GM19240 (cell line): Measurements from ENCODE around the gene ITCH.
A peak's percentile ranks its signal among the peaks of the same experiment; 100 is the strongest.
"Not testable (repeated sequence)": the region's sequence is repeated elsewhere in the genome, so short reads cannot be mapped to it uniquely, and the experiment has no call there.

Source experiments
- DNase-seq: peaks from one replicate; pipeline ENCODE4 v3.0.0; 2011; ENCODE audit warnings: low spot score; ENCODE audit not compliant: insufficient read length

The ITCH gene

GRCh38 chr20:34377072-34377847 lies 14.2 kb downstream of the ITCH start:
- no peak for DNase-seq

- DNase-seq, result no peak
These were observed 19.1 kb downstream of the ITCH start for GRCh38 chr20:34382174-34382573.

GRCh38 chr20:34382877-34383455 lies 19.9 kb downstream of the ITCH start:
- not testable (repeated sequence) for DNase-seq

DNA sequence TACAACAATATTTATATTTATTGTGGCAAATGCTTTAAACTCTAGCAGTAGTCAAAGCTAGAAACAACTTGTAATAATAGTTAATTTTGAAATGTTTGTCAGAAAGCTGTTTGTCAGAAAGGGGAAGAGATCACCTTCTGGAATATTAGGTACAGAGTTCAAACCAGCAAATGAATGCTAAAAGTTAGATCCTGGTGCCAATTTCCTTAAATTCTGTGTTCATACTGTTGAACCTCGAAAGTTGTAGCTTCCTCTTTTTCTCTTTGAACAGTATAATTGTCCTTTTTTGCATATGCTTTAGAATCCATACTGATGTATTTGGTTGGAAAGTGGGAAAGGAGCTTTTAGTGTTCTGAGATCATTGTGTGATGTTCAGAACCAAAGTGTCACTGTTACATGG lies 22.4 kb downstream of the ITCH start:
- DNase-seq, result no peak

GRCh38 chr20:34388000-34388399 lies 24.9 kb downstream of the ITCH start:
- DNase-seq, result no peak

DNA sequence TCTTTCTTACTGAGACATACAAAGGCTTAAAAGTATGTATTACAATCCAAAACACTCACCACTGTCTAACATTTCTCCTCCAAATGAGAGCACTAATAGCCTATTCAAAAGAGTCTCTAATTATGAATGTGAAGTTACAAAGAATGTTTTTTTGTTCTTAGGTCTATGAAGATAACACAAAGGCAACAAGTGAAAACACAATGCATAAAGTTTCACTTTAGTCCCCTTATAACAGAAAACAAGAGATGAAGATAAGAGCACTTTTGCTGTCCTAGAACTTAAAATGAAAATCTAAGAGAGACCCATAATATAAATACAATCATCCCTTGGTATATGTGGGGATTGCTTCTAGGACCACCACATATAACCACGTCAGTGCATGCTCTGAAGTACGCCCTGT lies 25.6 kb downstream of the ITCH start:
- no peak for DNase-seq

DNA sequence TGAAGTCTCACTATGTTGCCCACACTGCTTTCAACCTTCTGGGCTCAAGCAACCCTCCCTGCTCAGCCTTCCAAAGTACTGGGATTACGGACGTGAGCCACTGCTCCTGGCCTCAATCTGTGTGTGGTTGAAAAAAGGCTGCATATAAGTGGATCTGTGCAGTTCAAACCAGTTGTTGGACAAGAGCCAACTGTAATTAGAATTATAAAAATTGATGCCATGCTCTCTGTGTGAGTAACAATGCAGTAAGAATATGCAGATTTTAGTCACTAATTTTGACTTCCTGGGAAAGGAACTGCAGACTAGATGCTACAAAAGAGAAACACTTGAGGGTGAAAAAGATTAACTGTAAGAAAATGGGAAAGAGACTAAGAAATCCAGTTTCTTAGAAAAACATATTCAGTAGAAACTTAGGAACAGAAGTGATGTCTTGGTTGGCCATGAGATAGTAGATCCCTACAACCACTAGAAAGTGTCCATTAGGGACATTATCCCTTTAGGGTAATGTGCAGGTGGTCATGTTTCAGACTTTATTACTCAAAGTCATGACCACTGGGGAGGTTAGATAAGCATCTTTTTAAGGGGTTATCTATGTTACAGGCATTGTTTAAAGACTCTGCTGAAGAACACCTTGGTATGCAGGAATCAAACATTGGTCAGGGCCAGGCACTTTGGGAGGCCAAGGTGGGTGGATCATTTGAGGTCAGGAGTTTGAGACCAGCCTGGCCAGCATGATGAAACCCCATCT lies 26.3 kb downstream of the ITCH start:
- DNase-seq, result no peak

DNA sequence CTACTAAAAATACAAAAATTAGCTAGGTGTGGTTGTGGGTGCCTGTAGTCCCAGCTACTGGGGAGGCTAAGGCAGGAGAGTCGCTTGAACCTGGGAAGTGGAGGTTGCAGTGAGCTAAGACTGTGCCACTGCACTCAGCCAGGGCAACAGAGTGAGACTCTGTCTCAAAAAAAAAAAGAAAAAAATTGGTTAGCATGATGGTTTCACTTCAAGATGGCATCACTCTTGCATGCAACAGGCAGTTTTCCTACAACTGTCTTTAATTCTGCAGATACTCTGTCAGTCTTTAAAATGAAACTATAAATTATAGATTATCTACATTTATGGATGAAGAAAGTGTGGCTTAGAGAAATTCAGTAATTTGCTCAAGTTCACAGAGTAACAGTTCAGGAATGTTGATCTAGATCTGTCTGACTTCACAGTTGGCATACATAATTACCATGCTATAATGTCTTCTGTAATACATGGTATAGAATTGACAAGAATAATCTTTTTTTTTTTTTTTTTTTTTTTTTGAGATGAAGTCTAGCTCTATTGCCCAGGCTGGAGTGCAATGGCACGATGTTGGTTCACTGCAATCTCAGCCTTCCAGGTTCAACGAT lies 27.0 kb downstream of the ITCH start:
- no peak for DNase-seq

- no peak for DNase-seq
These were observed 33.3 kb downstream of the ITCH start for GRCh38 chr20:34396408-34396807.

GRCh38 chr20:34397096-34397495 lies 34.0 kb downstream of the ITCH start:
- DNase-seq, result no peak

DNA sequence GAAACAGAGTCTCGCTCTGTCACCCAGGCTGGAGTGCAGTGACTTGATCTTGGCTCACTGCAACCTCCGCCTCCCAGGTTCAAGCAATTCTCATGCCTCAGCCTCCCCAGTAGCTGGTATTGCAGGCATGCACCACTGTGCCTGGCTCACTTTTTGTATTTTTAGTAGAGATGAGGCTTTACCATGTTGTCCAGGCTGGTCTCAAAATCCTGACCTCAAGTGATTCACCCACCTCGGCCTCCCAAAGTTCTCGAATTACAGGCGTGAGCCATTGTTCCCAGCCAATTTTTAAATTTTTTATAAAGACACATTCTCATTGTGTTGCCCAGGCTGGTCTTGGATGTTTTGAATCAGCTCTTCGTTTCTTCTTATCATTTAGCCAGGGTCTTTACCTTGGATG lies 37.7 kb downstream of the ITCH start:
- DNase-seq, result not testable (repeated sequence)

DNA sequence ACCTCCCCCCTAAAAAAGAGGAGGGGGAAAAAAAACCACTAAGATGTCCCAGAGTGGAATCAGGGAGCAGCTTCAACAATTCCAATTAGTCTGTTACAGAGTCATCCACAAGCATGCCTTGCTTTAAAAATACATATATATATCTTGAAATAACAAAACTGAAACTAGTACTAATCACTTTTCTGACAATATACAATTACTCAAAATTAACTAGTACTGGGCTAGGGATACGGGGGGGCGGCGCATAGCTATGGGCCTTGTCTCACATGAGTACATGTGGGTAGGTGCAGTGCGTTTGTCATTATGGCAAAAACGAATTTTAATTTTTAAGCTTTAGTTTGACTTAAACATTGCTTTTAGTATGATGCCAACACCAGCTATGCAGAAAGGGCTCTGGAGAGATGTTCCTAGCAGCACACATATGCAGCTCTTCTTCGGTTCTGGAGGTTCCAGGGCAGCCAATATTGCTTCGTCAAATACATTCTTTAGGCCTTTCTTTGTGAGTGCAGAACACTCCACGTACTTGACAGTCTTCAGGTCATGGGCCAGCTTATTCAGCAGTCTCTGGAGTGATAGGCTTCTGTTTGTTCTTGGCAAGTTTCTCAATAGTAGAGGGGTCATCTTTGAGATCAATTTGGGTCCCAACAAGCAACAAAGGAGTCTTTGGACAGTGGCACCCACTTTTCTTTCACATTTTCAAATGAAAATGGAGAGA lies 38.8 kb downstream of the ITCH start:
- DNase-seq, result no peak

- no peak for DNase-seq
These were observed 39.4 kb downstream of the ITCH start for GRCh38 chr20:34402461-34402860.

DNA sequence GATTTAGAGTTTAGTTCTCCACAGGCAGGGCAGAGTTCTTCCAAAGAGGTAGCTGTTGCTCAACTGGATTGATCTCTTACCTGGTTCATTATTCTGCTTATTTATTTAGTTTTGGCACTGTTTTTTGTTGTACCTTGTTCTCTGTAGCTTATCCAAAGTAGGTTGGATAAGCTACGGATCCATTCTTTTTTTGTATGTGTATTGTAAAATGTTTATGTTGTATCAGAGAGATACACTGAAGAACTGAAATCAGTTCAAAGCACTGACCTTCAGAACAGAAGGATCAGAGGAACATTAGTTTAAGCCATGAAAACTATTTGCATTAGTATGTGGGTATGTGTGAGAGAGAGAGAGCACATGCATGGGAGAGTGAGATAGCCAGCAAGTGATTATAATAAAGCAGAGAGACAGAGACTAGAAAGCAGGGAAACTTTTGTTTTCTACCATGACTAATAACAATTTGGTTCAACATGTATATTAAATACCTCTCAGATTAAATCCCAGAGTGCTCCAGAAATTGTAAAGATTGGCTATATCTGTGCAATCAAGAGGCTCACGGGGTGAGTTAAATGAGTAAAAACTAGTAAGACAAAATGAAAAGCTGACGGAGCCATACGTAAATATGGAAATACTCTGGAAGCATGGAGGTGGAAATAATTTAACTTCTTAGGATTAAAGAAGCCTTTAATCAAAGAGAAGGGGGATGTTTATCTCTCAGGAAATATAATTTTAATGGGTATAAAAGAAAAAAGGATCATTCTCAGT lies 40.2 kb downstream of the ITCH start:
- DNase-seq, result no peak

- peak; percentile 29 for DNase-seq
These were observed 40.8 kb downstream of the ITCH start for GRCh38 chr20:34403908-34404307.

DNA sequence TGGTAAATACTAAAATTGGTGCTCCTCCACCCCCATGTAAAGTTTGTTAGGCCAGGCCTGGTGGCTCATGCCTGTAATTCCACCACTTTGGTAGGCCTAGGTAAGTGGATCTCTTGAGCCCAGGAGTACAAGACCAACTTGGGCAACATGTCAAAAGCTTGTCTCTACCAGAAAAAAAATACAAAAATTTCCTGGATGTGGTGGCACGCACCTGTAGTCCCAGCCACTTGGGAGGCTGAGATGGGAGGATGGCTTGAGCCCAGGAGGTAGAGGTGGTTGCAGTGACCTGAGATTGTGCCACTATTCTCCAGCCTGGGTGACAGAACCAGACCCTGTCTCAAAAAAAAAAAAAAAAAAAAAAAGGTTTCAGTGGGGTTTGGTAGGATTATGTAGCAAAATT lies 41.7 kb downstream of the ITCH start:
- DNase-seq, result no peak

GRCh38 chr20:34405247-34405651 lies 42.2 kb downstream of the ITCH start:
- peak; percentile 15 for DNase-seq

GRCh38 chr20:34405942-34406341 lies 42.9 kb downstream of the ITCH start:
- DNase-seq, result not testable (repeated sequence)

DNA sequence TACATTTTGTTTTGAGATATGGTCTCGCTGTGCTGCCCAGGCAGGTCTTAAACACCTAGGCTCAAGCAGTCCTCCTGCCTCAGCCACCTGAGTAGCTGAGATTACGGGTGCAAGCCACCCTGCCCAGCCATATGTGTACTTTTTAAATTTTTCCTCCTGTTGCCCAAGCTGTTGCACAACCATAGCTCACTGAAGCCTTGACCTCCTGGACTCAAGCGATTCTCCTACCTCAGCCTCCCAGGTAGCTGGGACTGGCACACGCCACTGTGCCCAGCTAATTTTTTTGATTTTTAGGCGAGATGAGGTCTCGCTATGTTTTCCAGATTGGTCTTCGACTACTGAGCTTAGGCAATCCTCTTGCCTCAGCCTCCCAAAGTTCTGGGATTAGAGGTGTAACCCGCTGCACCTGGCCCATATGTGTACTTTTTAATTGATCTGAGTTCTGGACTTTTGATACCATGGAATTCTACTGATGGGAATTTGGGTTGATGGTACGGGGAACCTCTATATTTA lies 44.9 kb downstream of the ITCH start:
- DNase-seq, result no peak

DNA sequence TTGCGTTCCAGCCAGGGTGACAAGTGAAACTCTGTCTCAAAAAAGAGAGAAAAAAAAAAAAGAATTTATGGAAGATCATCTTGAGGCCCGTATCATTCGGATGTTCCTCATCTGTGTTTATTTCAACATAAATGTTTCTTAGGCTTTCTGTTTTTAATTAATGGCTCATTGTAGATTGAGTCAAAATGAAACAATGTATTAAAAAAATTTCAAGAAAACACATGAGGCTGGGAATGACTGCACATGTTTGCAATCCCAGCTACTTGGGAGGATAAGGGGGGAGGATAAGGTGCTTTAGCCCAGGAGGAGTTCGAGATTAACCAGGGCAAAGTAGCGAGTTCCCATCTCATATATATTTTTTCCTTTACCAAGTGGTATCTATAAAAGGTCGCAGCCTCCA lies 47.3 kb downstream of the ITCH start:
- DNase-seq, result no peak
